MM.1S (cell line): Measurements from ENCODE around the gene SHF.

Experiments
- DNase-seq: peaks from one replicate; pipeline ENCODE4 v3.0.0-alpha.2; 2015
- H2AFZ ChIP-seq: fragments of 300-600 bp; sonication (generic); 2 replicates; pipeline ENCODE4 v1.6.0; 2016; ENCODE audit warnings: antibody characterized with exemption, low read length
- H3F3A ChIP-seq: fragments of 300-600 bp; sonication (generic); 2 replicates; pipeline ENCODE4 v1.6.1; 2016; ENCODE audit warnings: mild to moderate bottlenecking, antibody characterized with exemption, low read length, moderate library complexity, mixed read lengths; ENCODE audit not compliant: insufficient read depth
- H3K27ac ChIP-seq: fragments of 300-600 bp; sonication (generic); 2 replicates; pipeline ENCODE4 v1.5.1; 2016; ENCODE audit warnings: mild to moderate bottlenecking, low read length
- H3K27me3 ChIP-seq: fragments of 300-600 bp; sonication (generic); replicated peaks from 2 replicates; pipeline ENCODE4 v1.6.0; 2016; ENCODE audit warnings: low read length; ENCODE audit not compliant: insufficient read depth
- H3K36me3 ChIP-seq: fragments of 300-600 bp; sonication (generic); replicated peaks from 2 replicates; pipeline ENCODE4 v1.6.1; 2016; ENCODE audit warnings: mild to moderate bottlenecking, low read length, mixed read lengths; ENCODE audit not compliant: insufficient read depth
- H3K4me1 ChIP-seq: fragments of 300-600 bp; sonication (generic); 2 replicates; pipeline ENCODE4 v1.6.1; 2016; ENCODE audit warnings: low read length, mixed read lengths
- H3K4me2 ChIP-seq: fragments of 300-600 bp; sonication (generic); 2 replicates; pipeline ENCODE4 v1.6.0; 2016; ENCODE audit warnings: low read depth, low read length
- H3K4me3 ChIP-seq: fragments of 300-600 bp; sonication (generic); 2 replicates; pipeline ENCODE4 v1.5.1; 2016; ENCODE audit warnings: low read length, mixed read lengths
- H3K79me2 ChIP-seq: fragments of 300-600 bp; sonication (generic); 2 replicates; pipeline ENCODE4 v1.6.1; 2016; ENCODE audit warnings: mixed run types, low read length, mixed read lengths
- H3K9ac ChIP-seq: fragments of 300-600 bp; sonication (generic); 2 replicates; pipeline ENCODE4 v1.6.1; 2016; ENCODE audit warnings: low read length, mixed read lengths
- H3K9me2 ChIP-seq: fragments of 300-600 bp; sonication (generic); replicated peaks from 2 replicates; pipeline ENCODE4 v1.6.1; 2016; ENCODE audit warnings: mild to moderate bottlenecking, low read length, mixed read lengths; ENCODE audit not compliant: insufficient read depth
- H3K9me3 ChIP-seq: fragments of 300-600 bp; sonication (generic); replicated peaks from 2 replicates; pipeline ENCODE4 v1.6.1; 2016; ENCODE audit warnings: mild to moderate bottlenecking, low read length, mixed read lengths; ENCODE audit not compliant: insufficient read depth
- H4K20me1 ChIP-seq: fragments of 300-600 bp; sonication (generic); 2 replicates; pipeline ENCODE4 v1.6.1; 2016; ENCODE audit warnings: mild to moderate bottlenecking, low read length, moderate library complexity, mixed read lengths; ENCODE audit not compliant: insufficient read depth
- EZH2 ChIP-seq: fragments of 300-600 bp; sonication (generic); optimal IDR thresholded peaks from 2 replicates; pipeline ENCODE3; 2017; ENCODE audit warnings: low read depth, mild to moderate bottlenecking, antibody characterized with exemption, low read length, mixed read lengths
- EZH2phosphoT487 ChIP-seq: fragments of 300-600 bp; sonication (generic); IDR thresholded peaks from 2 replicates; pipeline ENCODE4 v1.6.1; 2018; ENCODE audit warnings: antibody characterized with exemption, low read length
- TF ChIP-seq, protein P1 (sequence below): fragments of 300-600 bp; sonication (generic); IDR thresholded peaks from 2 replicates; pipeline ENCODE4 v1.5.1; 2016; ENCODE audit warnings: antibody characterized with exemption, low read length, mixed read lengths

SHF gene

DNA sequence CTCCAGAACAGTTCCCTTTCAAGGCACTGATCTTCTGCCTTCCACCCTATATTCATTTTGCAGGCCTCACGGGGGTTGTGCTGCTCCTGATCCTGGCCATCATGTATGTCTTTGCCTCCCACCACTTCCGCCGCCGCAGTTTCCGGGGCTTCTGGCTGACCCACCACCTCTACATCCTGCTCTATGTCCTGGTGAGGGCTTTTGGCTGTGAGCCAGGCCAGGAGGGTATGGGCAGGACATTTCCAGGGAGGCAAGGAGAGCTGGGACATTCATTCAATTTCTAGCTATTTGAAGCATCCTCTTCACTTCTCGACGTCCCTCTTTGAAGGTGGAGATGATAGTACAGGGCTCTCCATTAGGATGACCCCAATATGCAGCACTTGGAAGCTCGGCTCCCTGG lies 32.0 kb downstream of the SHF start:
- Histone ChIP-seq H3K4me2 (no peak overlapping the region), H3K36me3 (no peaks in the 10 kb centered on the region), H3K79me2 (no peaks in the 10 kb centered on the region), H4K20me1 (no peaks in the 10 kb centered on the region), H3K9me2 (no peaks in the 10 kb centered on the region), H3K27me3 (no peaks in the 10 kb centered on the region), H3K4me1 (no peaks in the 10 kb centered on the region), H2AFZ (no peak overlapping the region), H3K9me3 (no peaks in the 10 kb centered on the region), H3F3A (no peaks in the 10 kb centered on the region), H3K9ac (no peak overlapping the region), H3K27ac (no peak overlapping the region), H3K4me3 (no peak overlapping the region)
- no peak for DNase-seq
- TF ChIP-seq EZH2 (no peak), EZH2phosphoT487 (no peak)
- TF ChIP-seq, protein P1, sequence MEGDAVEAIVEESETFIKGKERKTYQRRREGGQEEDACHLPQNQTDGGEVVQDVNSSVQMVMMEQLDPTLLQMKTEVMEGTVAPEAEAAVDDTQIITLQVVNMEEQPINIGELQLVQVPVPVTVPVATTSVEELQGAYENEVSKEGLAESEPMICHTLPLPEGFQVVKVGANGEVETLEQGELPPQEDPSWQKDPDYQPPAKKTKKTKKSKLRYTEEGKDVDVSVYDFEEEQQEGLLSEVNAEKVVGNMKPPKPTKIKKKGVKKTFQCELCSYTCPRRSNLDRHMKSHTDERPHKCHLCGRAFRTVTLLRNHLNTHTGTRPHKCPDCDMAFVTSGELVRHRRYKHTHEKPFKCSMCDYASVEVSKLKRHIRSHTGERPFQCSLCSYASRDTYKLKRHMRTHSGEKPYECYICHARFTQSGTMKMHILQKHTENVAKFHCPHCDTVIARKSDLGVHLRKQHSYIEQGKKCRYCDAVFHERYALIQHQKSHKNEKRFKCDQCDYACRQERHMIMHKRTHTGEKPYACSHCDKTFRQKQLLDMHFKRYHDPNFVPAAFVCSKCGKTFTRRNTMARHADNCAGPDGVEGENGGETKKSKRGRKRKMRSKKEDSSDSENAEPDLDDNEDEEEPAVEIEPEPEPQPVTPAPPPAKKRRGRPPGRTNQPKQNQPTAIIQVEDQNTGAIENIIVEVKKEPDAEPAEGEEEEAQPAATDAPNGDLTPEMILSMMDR, result no peak

- no peaks in the 10 kb centered on the region for H3F3A ChIP-seq
- H3K9me2 ChIP-seq, result no peaks in the 10 kb centered on the region
- no peak for DNase-seq
- no peak overlapping the region for H3K27ac ChIP-seq
- no peaks in the 10 kb centered on the region for H3K4me1 ChIP-seq
- H3K4me2 ChIP-seq, result no peak overlapping the region
- H2AFZ ChIP-seq, result no peak overlapping the region
- H3K27me3 ChIP-seq, result no peaks in the 10 kb centered on the region
- no peaks in the 10 kb centered on the region for H3K9me3 ChIP-seq
- H3K36me3 ChIP-seq, result no peaks in the 10 kb centered on the region
- H3K4me3 ChIP-seq, result no peak overlapping the region
- no peaks in the 10 kb centered on the region for H4K20me1 ChIP-seq
- H3K79me2 ChIP-seq, result no peaks in the 10 kb centered on the region
- H3K9ac ChIP-seq, result no peak overlapping the region
- no peak for TF ChIP-seq EZH2phosphoT487
- TF ChIP-seq EZH2, result no peak
- TF ChIP-seq, protein P1, result no peak
Observed at GRCh38 chr15:45151998-45152828, 35.6 kb downstream of the SHF start.

GRCh38 chr15:45150997-45151396 lies 36.8 kb downstream of the SHF start:
- Histone ChIP-seq H3K4me2 (no peak overlapping the region), H3K79me2 (no peaks in the 10 kb centered on the region), H3K9me2 (no peaks in the 10 kb centered on the region), H3K9me3 (no peaks in the 10 kb centered on the region), H2AFZ (no peak overlapping the region), H3K27ac (no peak overlapping the region), H4K20me1 (no peaks in the 10 kb centered on the region), H3K4me1 (no peaks in the 10 kb centered on the region), H3K27me3 (no peaks in the 10 kb centered on the region), H3K9ac (no peak overlapping the region), H3F3A (no peaks in the 10 kb centered on the region), H3K36me3 (no peaks in the 10 kb centered on the region), H3K4me3 (no peak overlapping the region)
- TF ChIP-seq EZH2phosphoT487, result no peak
- TF ChIP-seq EZH2, result no peak
- TF ChIP-seq, protein P1, result no peak
- no peak for DNase-seq
